Kidney epithelial cell (primary cell): ENCODE results near the gene DNAH3. TPM values are rescaled to one million over a fixed set of nuclear protein-coding genes. Genes with fewer than 3 reads are reported as not detected.

ENCODE experiments used
- DNase-seq: peaks from one replicate; pipeline ENCODE4 v3.0.0-alpha.2; 2010; ENCODE audit warnings: low read depth
- H3K27me3 ChIP-seq: 2 replicates; pipeline ENCODE4 v1.6.0; 2011; ENCODE audit warnings: low read length; ENCODE audit not compliant: control insufficient read depth, insufficient read depth
- H3K36me3 ChIP-seq: 2 replicates; pipeline ENCODE4 v1.5.1; 2011; ENCODE audit warnings: low read length; ENCODE audit not compliant: control insufficient read depth, insufficient read depth
- H3K4me3 ChIP-seq: 2 replicates; pipeline ENCODE4 v1.5.1; 2011; ENCODE audit warnings: low read depth, mild to moderate bottlenecking, control low read depth, low read length
- CTCF ChIP-seq: IDR thresholded peaks from 2 replicates; pipeline ENCODE4 v1.5.1; 2011; ENCODE audit warnings: mild to moderate bottlenecking, moderate library complexity, low read length, control low read depth, inconsistent platforms; ENCODE audit not compliant: insufficient read depth, poor library complexity, severe bottlenecking
- total RNA-seq: library from RNA; depleted of rRNA; stranded (reverse); fragments of >200 nt; gene quantifications from 2 replicates; pipeline ENCODE4 v1.2.3, GENCODE V29; 2015

DNAH3 gene
- total RNA-seq, 1 donor from 2014 or later: not detected

- Histone ChIP-seq H3K4me3 (no peak overlapping the region), H3K36me3 (no peaks in the 10 kb centered on the region), H3K27me3 (no peaks in the 10 kb centered on the region)
- no peak for DNase-seq
- TF ChIP-seq CTCF: no peak
Measured at GRCh38 chr16:21192991-21193390, 42.3 kb upstream of the DNAH3 start.

GRCh38 chr16:21190599-21190998 is 40.0 kb upstream of the DNAH3 start:
- no peaks in the 10 kb centered on the region for H3K36me3 ChIP-seq
- H3K4me3 ChIP-seq: no peak overlapping the region
- no peak for DNase-seq
- H3K27me3 ChIP-seq: no peaks in the 10 kb centered on the region
- TF ChIP-seq CTCF: no peak

GRCh38 chr16:21190013-21190412 is 39.4 kb upstream of the DNAH3 start:
- no peak overlapping the region for H3K4me3 ChIP-seq
- no peak for DNase-seq
- no peak for TF ChIP-seq CTCF
- H3K36me3 ChIP-seq: no peaks in the 10 kb centered on the region
- no peaks in the 10 kb centered on the region for H3K27me3 ChIP-seq

- no peak for TF ChIP-seq CTCF
- H3K27me3 ChIP-seq: no peaks in the 10 kb centered on the region
- no peak overlapping the region for H3K4me3 ChIP-seq
- no peak for DNase-seq
- no peaks in the 10 kb centered on the region for H3K36me3 ChIP-seq
Measured at GRCh38 chr16:21189311-21189710, 38.7 kb upstream of the DNAH3 start.

- H3K36me3 ChIP-seq: peaks cover 1% of the 10 kb centered on the region
- no peak overlapping the region for H3K4me3 ChIP-seq
- no peak for TF ChIP-seq CTCF
- H3K27me3 ChIP-seq: no peaks in the 10 kb centered on the region
- no peak for DNase-seq
Measured at GRCh38 chr16:21186326-21186691, 35.7 kb upstream of the DNAH3 start.

GRCh38 chr16:21185659-21186325 is 35.1 kb upstream of the DNAH3 start:
- no peak for DNase-seq
- Histone ChIP-seq H3K4me3 (no peak overlapping the region), H3K27me3 (no peaks in the 10 kb centered on the region), H3K36me3 (peaks cover 3% of the 10 kb centered on the region)
- no peak for TF ChIP-seq CTCF
